CD4-positive, CD25-positive, alpha-beta regulatory T cell (primary cell): ENCODE data around the gene TIMM44. TPM values are rescaled to one million over a fixed set of nuclear protein-coding genes. Genes with fewer than 3 reads are reported as not detected.

Experiments used
- ATAC-seq, 2 donors: fragments of 150-1000 bp; cut with Tn5 transposase; one replicate each; pipeline ENCODE4 v1.10.0; 2021; ENCODE audit warnings: low read depth in 2 of 2, moderate number of reproducible peaks in 2 of 2, moderate library complexity in 1 of 2
- DNase-seq, 3 donors: peaks; one replicate each; pipeline versions ENCODE4 v3.0.0 to v3.0.0-alpha.2; 2012 to 2022; ENCODE audit warnings: mixed read lengths in 1 of 3
- H3K27ac ChIP-seq: one replicate; pipeline ENCODE4 v1.7.0; 2013; ENCODE audit warnings: mild to moderate bottlenecking, low read length; ENCODE audit not compliant: insufficient read depth, poor library complexity, severe bottlenecking
- H3K27me3 ChIP-seq: one replicate; pipeline ENCODE4 v1.7.0; 2013; ENCODE audit warnings: low read length; ENCODE audit not compliant: control insufficient read depth, insufficient read depth
- H3K36me3 ChIP-seq: one replicate; pipeline ENCODE4 v1.7.0; 2013; ENCODE audit warnings: mild to moderate bottlenecking, low read length, moderate library complexity; ENCODE audit not compliant: control insufficient read depth, insufficient read depth
- H3K4me1 ChIP-seq: 2 replicates; pipeline ENCODE4 v1.7.0; 2013; ENCODE audit warnings: mild to moderate bottlenecking, low read length; ENCODE audit not compliant: insufficient read depth, control insufficient read depth, poor library complexity, severe bottlenecking
- H3K4me3 ChIP-seq: one replicate; pipeline ENCODE4 v1.7.0; 2013; ENCODE audit warnings: low read depth, mild to moderate bottlenecking, low read length, moderate library complexity
- H3K9me3 ChIP-seq, 2 experiments: 1 replicate in 1 of 2; 2 replicates in 1 of 2; pipeline ENCODE4 v1.7.0; 2013; ENCODE audit warnings: low read length in 2 of 2, mild to moderate bottlenecking in 1 of 2, moderate library complexity in 1 of 2; ENCODE audit not compliant: control insufficient read depth in 2 of 2
- H3K27ac Mint-ChIP-seq, 3 donors: one replicate each; pipeline ENCODE4 v1.8.0; 2020 to 2022; ENCODE audit warnings: mild to moderate bottlenecking in 3 of 3, mixed read lengths in 3 of 3, moderate library complexity in 2 of 3
- H3K27me3 Mint-ChIP-seq: one replicate; pipeline ENCODE4 v1.8.0; 2022; ENCODE audit warnings: mild to moderate bottlenecking, mixed read lengths
- H3K36me3 Mint-ChIP-seq: one replicate; pipeline ENCODE4 v1.8.0; 2020; ENCODE audit warnings: mixed read lengths
- H3K4me1 Mint-ChIP-seq, 4 donors: one replicate each; pipeline ENCODE4 v1.8.0; 2020 to 2022; ENCODE audit warnings: mixed read lengths in 4 of 4, mild to moderate bottlenecking in 1 of 4
- H3K4me3 Mint-ChIP-seq, 4 donors: one replicate each; pipeline ENCODE4 v1.8.0; 2020 to 2022; ENCODE audit warnings: mild to moderate bottlenecking in 4 of 4, mixed read lengths in 4 of 4, moderate library complexity in 3 of 4
- H3K9me3 Mint-ChIP-seq, 7 donors: one replicate each; pipeline ENCODE4 v1.8.0; 2020 to 2022; ENCODE audit warnings: mixed read lengths in 7 of 7, mild to moderate bottlenecking in 3 of 7, moderate library complexity in 2 of 7
- polyA plus RNA-seq, 4 donors: library from polyadenylated mRNA; unstranded; fragments of 300-500 nt; fragmentation: Illumina TruSeq; gene quantifications; one replicate each; pipeline ENCODE4 v1.2.3, GENCODE V29; 2021
- total RNA-seq: library from RNA; stranded (reverse); gene quantifications from one replicate; pipeline ENCODE4 v1.2.3, GENCODE V29; 2022

Gene TIMM44
- total and polyA plus RNA-seq, 5 donors from 2014 or later: 14.0 to 72.5 (median 15.0) TPM

DNA sequence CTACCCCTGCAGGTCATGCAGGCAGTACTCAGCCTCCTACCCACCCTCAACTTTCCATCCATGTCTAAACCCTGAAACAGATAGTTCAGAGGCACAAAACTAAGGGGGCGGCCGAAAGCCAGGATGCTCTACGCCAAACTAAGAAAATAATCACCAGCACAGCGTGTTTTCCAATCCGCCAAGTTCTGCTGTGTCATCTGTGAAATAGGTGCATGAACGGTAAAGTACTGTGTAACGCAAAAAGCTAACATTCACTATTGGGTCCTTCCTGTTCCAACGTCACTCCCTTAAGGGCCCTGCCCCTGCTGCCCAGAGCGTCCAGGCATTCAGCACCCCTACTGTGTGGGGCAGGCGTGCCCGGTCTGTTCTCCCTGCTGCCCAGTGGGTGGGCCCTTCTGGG, 12.2 kb upstream of the TIMM44 start:
- no peak overlapping the region for H3K27ac Mint-ChIP-seq
- H3K36me3 ChIP-seq: peaks cover 3% of the 10 kb centered on the region
- H3K27me3 ChIP-seq: no peaks in the 10 kb centered on the region
- no peak overlapping the region for H3K4me3 Mint-ChIP-seq
- H3K27ac ChIP-seq: no peak overlapping the region
- DNase-seq: no peak
- H3K36me3 Mint-ChIP-seq: no peaks in the 10 kb centered on the region
- H3K4me3 ChIP-seq: no peak overlapping the region
- H3K4me1 ChIP-seq: no peaks in the 10 kb centered on the region
- H3K4me1 Mint-ChIP-seq: no peaks in the 10 kb centered on the region
- H3K9me3 ChIP-seq: no peaks in the 10 kb centered on the region
- no peak for ATAC-seq
- no peaks in the 10 kb centered on the region for H3K9me3 Mint-ChIP-seq
- no peaks in the 10 kb centered on the region for H3K27me3 Mint-ChIP-seq

DNA sequence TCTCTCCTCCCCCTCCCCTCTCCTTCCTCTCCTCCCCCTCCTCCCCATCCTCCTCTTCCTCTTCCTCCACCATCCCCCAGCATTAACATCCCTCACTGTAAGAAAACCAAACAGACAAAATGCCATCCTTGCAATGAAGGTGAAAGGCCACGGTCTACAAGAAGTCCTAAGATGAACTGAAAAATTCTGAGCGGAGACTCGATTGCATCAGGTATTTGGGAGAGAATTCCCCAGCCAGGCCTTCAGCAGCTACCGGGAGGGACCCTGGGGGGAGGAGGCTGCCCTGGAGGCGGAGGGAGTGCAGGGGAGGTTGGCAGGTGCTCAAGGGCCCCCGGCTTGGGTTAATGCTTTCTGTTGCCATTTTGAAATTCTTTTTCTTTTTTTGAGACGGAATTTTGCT, 10.1 kb upstream of the TIMM44 start:
- Histone ChIP-seq H3K9me3 (no peaks in the 10 kb centered on the region), H3K4me1 (no peaks in the 10 kb centered on the region), H3K36me3 (no peaks in the 10 kb centered on the region), H3K27me3 (no peaks in the 10 kb centered on the region), H3K4me3 (no peak overlapping the region), H3K27ac (no peak overlapping the region)
- Mint-ChIP-seq H3K27me3 (no peaks in the 10 kb centered on the region), H3K4me3 (no peak overlapping the region), H3K9me3 (no peaks in the 10 kb centered on the region), H3K36me3 (no peaks in the 10 kb centered on the region), H3K4me1 (no peaks in the 10 kb centered on the region), H3K27ac (peak overlapping the region in 1 of 3 donors; percentile 88)
- DNase-seq (no peak), ATAC-seq (no peak)

GRCh38 chr19:7953060-7953459, 9.6 kb upstream of the TIMM44 start:
- peak overlapping the region in 1 of 3 donors; percentile 43 for H3K27ac Mint-ChIP-seq
- no peaks in the 10 kb centered on the region for H3K9me3 ChIP-seq
- H3K4me1 Mint-ChIP-seq: no peaks in the 10 kb centered on the region
- no peaks in the 10 kb centered on the region for H3K27me3 Mint-ChIP-seq
- H3K9me3 Mint-ChIP-seq: no peaks in the 10 kb centered on the region
- no peak overlapping the region for H3K4me3 Mint-ChIP-seq
- ATAC-seq (no peak), DNase-seq (no peak)
- no peaks in the 10 kb centered on the region for H3K36me3 Mint-ChIP-seq
- H3K27me3 ChIP-seq: no peaks in the 10 kb centered on the region
- no peak overlapping the region for H3K4me3 ChIP-seq
- no peak overlapping the region for H3K27ac ChIP-seq
- H3K36me3 ChIP-seq: no peaks in the 10 kb centered on the region
- no peaks in the 10 kb centered on the region for H3K4me1 ChIP-seq

- H3K9me3 ChIP-seq: no peaks in the 10 kb centered on the region
- H3K4me3 Mint-ChIP-seq: no peak overlapping the region
- H3K4me1 ChIP-seq: peaks cover 8% of the 10 kb centered on the region
- no peaks in the 10 kb centered on the region for H3K27me3 ChIP-seq
- H3K36me3 Mint-ChIP-seq: no peaks in the 10 kb centered on the region
- peaks cover 0 to 17% (median 8%) of the 10 kb centered on the region in 4 donors for H3K4me1 Mint-ChIP-seq
- H3K27ac Mint-ChIP-seq: no peak overlapping the region
- no peaks in the 10 kb centered on the region for H3K36me3 ChIP-seq
- H3K27me3 Mint-ChIP-seq: peaks cover under 1% of the 10 kb centered on the region
- no peaks in the 10 kb centered on the region for H3K9me3 Mint-ChIP-seq
- DNase-seq (no peak), ATAC-seq (no peak)
- H3K4me3 ChIP-seq: no peak overlapping the region
- no peak overlapping the region for H3K27ac ChIP-seq
Observed at GRCh38 chr19:7947939-7948338, 4.5 kb upstream of the TIMM44 start.

- no peaks in the 10 kb centered on the region for H3K27me3 ChIP-seq
- peaks cover 0 to 45% (median 22%) of the 10 kb centered on the region in 4 donors for H3K4me1 Mint-ChIP-seq
- DNase-seq: peak; percentile 75 to 90 (median 83)
- peak; percentile 20 for ATAC-seq
- no peaks in the 10 kb centered on the region for H3K9me3 Mint-ChIP-seq
- H3K36me3 Mint-ChIP-seq: peaks cover 5% of the 10 kb centered on the region
- peak overlapping the region; percentile 80 for H3K4me3 ChIP-seq
- peaks cover 4% of the 10 kb centered on the region for H3K27me3 Mint-ChIP-seq
- peaks cover 12% of the 10 kb centered on the region for H3K36me3 ChIP-seq
- peak overlapping the region; percentile 97 to 98 (median 98) for H3K27ac Mint-ChIP-seq
- H3K4me3 Mint-ChIP-seq: peak overlapping the region; percentile 85 to 96 (median 93)
- H3K27ac ChIP-seq: peak overlapping the region; percentile 96
- peaks cover 18% of the 10 kb centered on the region for H3K4me1 ChIP-seq
- no peaks in the 10 kb centered on the region for H3K9me3 ChIP-seq
Observed at GRCh38 chr19:7944177-7944761, 803 bp upstream of the TIMM44 start.

DNA sequence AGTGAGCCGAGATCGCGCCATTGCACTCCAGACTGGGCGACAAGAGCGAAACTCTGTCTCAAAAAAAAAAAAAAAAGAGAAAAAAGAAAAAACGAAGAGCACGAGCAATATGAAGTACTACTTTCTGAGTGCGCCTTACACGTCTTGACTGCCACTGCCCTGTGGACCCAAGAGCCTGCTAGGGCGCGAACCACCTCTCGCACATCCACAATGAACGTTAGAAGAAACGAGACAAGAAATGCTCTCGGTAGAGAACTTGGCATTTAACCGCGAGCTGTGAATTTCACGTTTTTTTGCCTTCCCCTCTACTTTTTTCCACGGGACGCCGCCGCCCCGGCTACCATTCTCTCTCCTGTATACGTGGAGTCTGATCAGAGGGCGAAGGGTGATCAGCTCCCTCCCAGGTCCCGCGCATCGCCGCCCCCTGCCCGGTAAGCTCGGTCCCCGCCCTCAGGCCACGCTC, 454 bp downstream of the TIMM44 start:
- Histone ChIP-seq H3K27me3 (no peaks in the 10 kb centered on the region), H3K36me3 (peaks cover 14% of the 10 kb centered on the region), H3K9me3 (no peaks in the 10 kb centered on the region), H3K27ac (peak overlapping the region; percentile 96), H3K4me3 (peak overlapping the region; percentile 78), H3K4me1 (peaks cover 18% of the 10 kb centered on the region)
- H3K27me3 Mint-ChIP-seq: peaks cover 4% of the 10 kb centered on the region
- H3K27ac Mint-ChIP-seq: peak overlapping the region; percentile 97 to 98 (median 98)
- H3K36me3 Mint-ChIP-seq: peaks cover 5% of the 10 kb centered on the region
- peaks cover 4 to 49% (median 24%) of the 10 kb centered on the region in 4 donors for H3K4me1 Mint-ChIP-seq
- peak overlapping the region; percentile 85 to 96 (median 93) for H3K4me3 Mint-ChIP-seq
- H3K9me3 Mint-ChIP-seq: no peaks in the 10 kb centered on the region
- ATAC-seq (no peak), DNase-seq (no peak)

DNA sequence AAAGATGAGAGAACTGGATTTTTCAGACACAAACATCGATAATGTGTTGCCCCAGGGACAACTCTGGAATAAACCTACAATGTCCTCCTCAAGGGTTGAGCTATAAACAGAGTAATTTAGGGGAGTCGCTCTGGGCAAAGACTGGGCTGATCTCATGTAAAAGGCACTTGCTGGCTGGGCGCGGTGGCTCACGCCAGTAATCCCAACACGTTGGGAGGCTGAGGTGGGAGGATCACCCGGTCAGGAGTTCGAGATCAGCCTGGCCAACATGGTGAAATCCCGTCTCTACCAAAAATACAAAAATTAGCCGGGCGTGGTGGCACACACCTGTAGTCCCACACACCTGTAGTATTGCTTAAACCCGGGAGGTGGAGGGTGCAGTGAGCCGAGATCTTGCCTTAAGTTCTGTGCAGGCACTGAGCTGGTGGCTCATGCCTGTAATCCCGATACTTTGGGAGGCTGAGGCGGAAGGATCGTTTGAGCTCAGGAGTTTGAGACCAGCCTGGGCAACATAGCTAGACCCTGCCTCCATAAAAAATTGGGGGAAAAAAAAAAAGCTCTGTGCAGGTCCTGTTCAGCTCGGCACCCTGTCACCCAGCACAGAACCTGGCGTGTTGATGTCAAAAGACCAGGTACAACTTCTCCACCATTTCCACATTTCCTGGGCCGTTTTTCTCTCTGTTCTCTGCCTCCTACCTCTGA, 1.4 kb downstream of the TIMM44 start:
- H3K9me3 Mint-ChIP-seq: no peaks in the 10 kb centered on the region
- peaks cover 4 to 49% (median 24%) of the 10 kb centered on the region in 4 donors for H3K4me1 Mint-ChIP-seq
- peak overlapping the region in 1 of 3 donors; percentile 46 for H3K27ac Mint-ChIP-seq
- no peaks in the 10 kb centered on the region for H3K9me3 ChIP-seq
- ATAC-seq: no peak
- H3K36me3 Mint-ChIP-seq: peaks cover 5% of the 10 kb centered on the region
- peak overlapping the region; percentile 96 for H3K27ac ChIP-seq
- H3K27me3 ChIP-seq: no peaks in the 10 kb centered on the region
- H3K4me3 ChIP-seq: peak overlapping the region; percentile 78
- no peak for DNase-seq
- peak overlapping the region; percentile 76 to 96 (median 88) for H3K4me3 Mint-ChIP-seq
- peaks cover 4% of the 10 kb centered on the region for H3K27me3 Mint-ChIP-seq
- peaks cover 18% of the 10 kb centered on the region for H3K4me1 ChIP-seq
- H3K36me3 ChIP-seq: peaks cover 22% of the 10 kb centered on the region
